GM12875 (cell line): ENCODE results near the gene SCYGR6.
"Not testable (repeated sequence)": the region's sequence is repeated elsewhere in the genome, so short reads cannot be mapped to it uniquely, and the experiment has no call there.

Experiments used
- H3K4me3 ChIP-seq: one replicate; pipeline ENCODE4 v1.5.1; 2011; ENCODE audit warnings: low read depth, low read length, control low read depth
- TF ChIP-seq, protein P1 (sequence below): IDR thresholded peaks from 2 replicates; pipeline ENCODE4 v1.5.1; 2011; ENCODE audit warnings: low read depth, mild to moderate bottlenecking, control low read depth, inconsistent platforms, low read length, moderate library complexity, borderline replicate concordance; ENCODE audit not compliant: insufficient read depth

SCYGR6 gene

DNA sequence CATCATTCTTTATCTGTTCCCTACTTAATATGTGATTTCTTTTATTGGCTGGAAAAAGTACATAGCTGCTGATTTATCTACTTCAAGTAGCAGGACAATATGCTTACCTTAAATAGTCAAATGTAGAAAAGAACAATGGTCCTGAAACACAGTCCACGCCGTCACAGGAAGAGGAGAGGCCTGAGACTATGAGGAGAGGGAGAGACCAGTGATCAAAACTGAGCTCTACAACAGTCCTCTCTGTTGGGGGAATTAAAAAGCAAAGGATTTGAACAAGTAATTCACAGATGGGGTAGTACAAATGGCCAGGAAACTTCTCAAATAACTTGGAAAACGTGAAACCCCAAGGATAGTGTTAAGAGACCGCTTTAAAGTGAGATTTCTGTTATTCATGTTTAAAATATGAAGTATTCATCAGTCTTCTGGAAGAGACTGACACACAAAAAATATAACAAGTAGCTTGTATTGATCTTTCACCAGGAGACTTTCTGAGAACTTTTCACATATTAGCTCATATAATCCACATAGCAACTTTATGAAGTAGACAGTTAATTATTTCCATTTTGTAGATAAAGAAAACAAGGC is 41.3 kb upstream of the SCYGR6 start:
- TF ChIP-seq, protein P1, sequence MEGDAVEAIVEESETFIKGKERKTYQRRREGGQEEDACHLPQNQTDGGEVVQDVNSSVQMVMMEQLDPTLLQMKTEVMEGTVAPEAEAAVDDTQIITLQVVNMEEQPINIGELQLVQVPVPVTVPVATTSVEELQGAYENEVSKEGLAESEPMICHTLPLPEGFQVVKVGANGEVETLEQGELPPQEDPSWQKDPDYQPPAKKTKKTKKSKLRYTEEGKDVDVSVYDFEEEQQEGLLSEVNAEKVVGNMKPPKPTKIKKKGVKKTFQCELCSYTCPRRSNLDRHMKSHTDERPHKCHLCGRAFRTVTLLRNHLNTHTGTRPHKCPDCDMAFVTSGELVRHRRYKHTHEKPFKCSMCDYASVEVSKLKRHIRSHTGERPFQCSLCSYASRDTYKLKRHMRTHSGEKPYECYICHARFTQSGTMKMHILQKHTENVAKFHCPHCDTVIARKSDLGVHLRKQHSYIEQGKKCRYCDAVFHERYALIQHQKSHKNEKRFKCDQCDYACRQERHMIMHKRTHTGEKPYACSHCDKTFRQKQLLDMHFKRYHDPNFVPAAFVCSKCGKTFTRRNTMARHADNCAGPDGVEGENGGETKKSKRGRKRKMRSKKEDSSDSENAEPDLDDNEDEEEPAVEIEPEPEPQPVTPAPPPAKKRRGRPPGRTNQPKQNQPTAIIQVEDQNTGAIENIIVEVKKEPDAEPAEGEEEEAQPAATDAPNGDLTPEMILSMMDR: no peak
- H3K4me3 ChIP-seq: no peak overlapping the region

DNA sequence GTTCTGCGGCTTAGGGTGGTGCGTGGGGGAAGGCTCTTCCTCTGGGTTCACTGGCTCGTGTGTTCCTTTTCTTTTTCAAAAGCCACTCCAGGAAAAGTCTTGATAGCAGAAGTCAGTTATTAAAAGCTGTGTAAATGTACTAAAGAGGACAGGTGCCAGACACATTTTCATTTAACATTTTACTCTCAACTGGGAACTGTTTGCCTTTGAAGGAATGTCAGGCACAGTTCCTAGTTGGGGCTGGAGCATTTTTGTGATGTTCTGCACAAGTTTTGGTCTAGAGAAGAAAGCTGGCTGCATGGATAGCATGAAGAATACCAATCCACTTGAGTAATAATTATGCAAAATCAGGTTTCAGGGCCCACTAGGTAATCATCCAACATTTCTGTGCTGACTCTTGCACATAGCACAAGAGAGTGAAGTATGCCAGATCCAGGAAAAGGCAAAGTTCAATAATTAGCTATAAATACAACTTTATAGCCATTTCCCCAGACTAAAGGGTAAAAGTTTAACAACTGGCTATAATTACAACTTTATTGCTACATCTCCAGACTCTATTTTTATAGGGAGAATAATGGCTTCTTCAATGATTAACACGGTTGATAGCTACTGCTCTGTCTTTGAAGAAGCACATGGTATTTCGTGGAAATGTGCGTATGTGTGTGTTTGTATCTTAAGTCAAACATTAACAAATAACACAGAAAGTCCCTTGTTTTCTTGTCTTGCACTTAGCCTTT is 37.4 kb upstream of the SCYGR6 start:
- TF ChIP-seq, protein P1: no peak

DNA sequence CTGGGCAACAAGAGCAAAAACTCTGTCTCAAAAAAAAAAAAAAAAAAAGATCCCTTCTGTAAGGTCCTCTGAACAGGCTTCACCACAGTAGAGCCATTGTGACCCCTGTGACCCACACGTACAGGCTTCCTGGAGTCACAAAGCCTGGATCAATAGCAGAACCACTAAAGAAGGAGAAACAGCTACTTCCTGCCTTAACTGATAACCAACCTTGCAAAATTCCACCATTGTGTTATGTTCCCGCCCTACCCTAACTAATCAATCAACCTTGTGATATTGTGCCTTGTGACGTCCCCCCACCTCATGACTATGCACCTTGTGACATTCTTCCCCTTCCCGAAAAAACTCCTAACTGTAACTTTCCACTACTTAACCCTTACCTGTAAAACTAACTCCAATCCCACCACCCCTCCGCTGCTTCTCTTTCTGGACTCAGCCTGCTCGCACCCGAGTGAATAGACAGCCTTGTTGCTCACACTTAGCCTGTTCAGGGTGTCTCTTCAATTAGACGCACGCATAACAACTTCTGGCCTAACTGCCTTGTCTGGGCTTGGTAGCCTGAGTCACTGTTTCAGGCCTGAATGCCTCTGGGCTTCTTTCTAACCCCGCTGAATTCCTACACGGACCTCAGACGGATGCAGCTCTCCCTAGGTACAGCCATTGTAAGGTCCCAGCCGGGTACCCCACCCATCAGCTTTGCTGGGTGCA is 35.0 kb upstream of the SCYGR6 start:
- no peak overlapping the region for H3K4me3 ChIP-seq
- TF ChIP-seq, protein P1: no peak

More for the DNA sequence above, 37.4 kb upstream of the SCYGR6 start:
- no peak overlapping the region for H3K4me3 ChIP-seq

DNA sequence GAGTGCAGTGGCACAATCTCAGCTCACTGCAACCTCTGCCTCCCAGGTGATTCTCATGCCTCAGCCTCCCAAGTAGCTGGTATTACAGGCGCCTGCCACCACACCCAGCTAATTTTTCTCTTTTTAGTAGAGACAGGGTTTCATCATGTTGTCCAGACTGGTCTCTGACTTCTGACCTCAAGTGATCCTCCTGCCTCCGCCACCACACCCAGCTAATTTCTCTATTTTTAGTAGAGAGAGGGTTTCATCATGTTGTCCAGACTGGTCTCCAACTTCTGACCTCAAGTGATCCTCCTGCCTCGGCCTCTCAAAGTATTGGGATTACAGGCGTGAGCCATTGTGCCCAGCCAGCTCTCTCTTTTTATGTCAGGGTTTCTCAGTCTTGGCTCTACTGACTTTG is 31.7 kb upstream of the SCYGR6 start:
- not testable (repeated sequence) for H3K4me3 ChIP-seq

DNA sequence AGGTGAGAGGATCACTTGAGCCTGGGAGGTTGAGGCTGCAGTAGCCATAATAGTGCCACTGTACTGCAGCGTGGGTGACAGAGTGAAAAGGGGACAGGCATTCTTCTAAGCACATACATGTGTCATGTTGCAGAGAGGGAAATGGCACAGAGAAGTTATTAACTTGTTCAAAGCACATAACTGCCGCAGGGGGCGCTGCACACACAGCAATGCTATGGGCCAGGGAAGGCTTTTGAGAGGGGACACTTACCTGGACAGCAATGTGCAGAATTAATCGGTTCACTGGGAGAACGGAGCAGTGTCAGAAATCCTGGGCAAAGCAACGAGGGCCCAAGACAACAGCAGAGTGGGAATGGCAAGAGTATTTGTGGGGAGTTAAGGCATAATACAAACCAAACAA is 23.5 kb upstream of the SCYGR6 start:
- TF ChIP-seq, protein P1: peak; percentile 51; the same call in 1 of the 2 replicates
- H3K4me3 ChIP-seq: no peak overlapping the region

DNA sequence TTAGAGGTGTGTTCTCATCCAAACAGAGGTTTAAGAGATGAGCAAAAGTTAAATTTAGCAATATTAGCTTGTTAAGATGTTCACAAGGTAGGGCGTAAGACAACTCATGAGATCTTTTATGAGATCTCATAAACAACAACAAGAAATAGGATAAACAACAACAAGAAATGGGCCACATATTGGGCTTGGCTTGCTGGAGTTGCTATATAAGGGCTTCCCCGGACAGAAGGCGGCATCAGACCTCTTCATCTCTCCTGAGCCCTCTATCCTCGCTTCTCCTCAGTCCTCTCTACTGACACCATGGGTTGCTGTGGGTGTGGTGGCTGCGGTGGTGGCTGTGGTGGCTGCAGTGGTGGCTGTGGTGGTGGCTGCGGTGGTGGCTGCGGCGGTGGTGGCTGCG is 21.0 kb upstream of the SCYGR6 start, which contains the start of gene SCYGR8:
SCYGR8 (plus strand) TSS at position 301 of the 400 bp plus-strand sequence; CDS start at position 301, 0 bp downstream.
- TF ChIP-seq, protein P1: no peak

DNA sequence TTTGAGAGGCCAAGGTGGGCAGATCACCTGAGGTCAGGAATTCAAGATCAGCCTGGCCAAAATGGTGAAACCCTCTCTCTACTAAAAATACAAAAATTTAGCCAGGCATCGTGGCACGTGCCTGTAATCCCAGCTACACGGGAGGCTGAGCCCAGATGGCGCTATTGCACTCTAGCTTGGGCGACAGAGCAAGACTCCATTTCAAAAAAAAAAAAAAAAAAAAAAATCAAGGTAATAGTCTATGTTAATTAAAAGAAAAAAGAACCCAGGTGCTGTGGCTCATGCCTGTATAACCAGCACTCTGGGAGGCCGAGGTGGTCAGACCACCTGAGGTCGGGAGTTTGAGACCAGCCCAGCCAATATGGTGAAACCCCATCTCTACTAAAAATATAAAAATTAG is 16.1 kb upstream of the SCYGR6 start:
- H3K4me3 ChIP-seq: not testable (repeated sequence)

More for the DNA sequence above, 21.0 kb upstream of the SCYGR6 start, which contains the start of gene SCYGR8:
- no peak within 1 kb of the TSS for H3K4me3 ChIP-seq

DNA sequence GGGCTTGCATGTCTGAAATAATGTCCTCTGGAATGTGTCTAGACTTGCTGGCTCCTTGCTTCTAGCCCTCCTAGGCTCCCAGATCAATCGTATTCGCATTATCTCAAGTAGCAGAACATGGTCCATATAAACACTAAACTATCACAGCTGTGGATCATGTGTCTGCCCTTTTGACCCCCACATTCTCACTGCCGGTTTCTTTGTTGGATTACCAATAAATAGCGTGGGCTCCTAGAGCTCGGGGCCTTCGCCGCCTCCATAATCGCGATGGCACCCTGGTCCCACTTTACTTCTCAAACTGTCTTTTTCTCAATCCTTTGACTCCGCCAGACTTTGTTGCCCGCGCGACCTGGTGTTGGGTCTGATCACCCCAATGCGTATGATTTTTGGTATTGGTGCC is 14.8 kb upstream of the SCYGR6 start:
- no peak overlapping the region for H3K4me3 ChIP-seq
- TF ChIP-seq, protein P1: no peak
